22Rv1 (cell line): Measurements from ENCODE around the gene COL5A1.

Experiments
- ZFX ChIP-seq: fragments of 450-650 bp; IDR thresholded peaks from 2 replicates; pipeline ENCODE4 v1.6.1; 2017; ENCODE audit warnings: antibody characterized with exemption, borderline replicate concordance
- TF ChIP-seq, protein P1 (sequence below): fragments of 450-650 bp; IDR thresholded peaks from 2 replicates; pipeline ENCODE4 v1.5.1; 2017; ENCODE audit warnings: mild to moderate bottlenecking

DNA sequence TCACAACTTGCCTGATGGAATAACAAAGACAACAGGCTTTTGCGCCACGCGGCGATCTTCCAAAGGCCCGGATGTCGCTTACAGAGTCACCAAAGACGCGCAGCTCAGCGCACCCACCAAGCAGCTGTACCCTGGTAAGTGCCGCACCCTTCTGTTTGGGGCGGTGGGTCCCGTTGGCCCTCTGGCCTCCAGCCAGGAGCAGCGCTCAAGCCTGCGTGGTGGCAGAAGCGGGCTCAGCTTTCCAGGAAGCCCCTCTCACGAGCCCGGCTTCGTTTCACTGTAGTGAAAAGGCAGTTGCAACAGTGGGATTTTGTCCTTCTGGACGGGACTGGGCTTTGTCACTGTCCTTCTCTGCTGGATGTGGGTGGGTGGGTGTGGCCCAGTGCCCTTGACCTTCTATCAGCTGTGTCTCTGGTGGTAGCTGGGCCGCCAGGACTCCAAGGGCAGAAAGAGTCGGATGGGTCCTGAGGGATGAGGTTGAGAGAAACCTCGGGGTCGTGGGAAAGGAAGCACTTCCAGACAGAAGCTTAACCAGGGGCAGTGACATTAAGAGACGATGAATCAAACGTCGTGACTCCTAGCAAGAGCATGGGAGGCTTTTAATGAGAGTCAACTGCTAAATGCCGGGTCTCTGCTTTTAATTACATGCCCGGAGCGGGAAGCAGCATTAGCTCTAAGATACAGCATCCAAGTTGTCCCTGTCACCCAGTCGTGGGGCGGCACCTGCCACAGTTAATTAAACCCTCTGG lies 49.5 kb downstream of the COL5A1 start:
- TF ChIP-seq, protein P1, sequence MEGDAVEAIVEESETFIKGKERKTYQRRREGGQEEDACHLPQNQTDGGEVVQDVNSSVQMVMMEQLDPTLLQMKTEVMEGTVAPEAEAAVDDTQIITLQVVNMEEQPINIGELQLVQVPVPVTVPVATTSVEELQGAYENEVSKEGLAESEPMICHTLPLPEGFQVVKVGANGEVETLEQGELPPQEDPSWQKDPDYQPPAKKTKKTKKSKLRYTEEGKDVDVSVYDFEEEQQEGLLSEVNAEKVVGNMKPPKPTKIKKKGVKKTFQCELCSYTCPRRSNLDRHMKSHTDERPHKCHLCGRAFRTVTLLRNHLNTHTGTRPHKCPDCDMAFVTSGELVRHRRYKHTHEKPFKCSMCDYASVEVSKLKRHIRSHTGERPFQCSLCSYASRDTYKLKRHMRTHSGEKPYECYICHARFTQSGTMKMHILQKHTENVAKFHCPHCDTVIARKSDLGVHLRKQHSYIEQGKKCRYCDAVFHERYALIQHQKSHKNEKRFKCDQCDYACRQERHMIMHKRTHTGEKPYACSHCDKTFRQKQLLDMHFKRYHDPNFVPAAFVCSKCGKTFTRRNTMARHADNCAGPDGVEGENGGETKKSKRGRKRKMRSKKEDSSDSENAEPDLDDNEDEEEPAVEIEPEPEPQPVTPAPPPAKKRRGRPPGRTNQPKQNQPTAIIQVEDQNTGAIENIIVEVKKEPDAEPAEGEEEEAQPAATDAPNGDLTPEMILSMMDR, result no peak
- TF ChIP-seq ZFX, result no peak
